ENCODE measurements around the gene CHRM5.
"Not testable (repeated sequence)": the region's sequence is repeated elsewhere in the genome, so short reads cannot be mapped to it uniquely, and the experiment has no call there.

The CHRM5 gene

GRCh38 chr15:33988384-33988783 is 20.1 kb downstream of the CHRM5 start:
- DNase-seq (ENCODE audit: low read depth in 3 of 3, low spot score in 1 of 3), result no peak

GRCh38 chr15:33994005-33994615 is 25.8 kb downstream of the CHRM5 start:
- no peak for DNase-seq (ENCODE audit: low read depth in 3 of 3, low spot score in 1 of 3)

DNA sequence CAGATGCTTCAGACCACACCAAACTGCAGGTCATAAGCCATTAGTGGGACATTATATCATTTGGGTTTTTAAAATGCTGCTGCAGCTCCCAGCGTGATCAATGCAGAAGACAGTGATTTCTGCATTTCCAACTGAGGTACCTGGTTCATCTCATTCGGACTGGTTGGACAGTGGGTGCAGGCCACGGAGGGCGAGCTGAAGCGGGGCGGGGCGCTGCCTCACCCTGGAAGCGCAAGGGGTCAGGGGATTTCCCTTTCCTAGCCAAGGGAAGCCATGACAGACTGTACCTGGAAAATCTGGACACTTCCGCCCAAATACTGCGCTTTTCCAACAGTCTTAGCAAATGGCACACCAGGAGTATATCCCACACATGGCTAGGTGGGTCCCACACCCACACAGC is 27.4 kb downstream of the CHRM5 start:
- not testable (repeated sequence) for DNase-seq (ENCODE audit: low read depth in 3 of 3, low spot score in 1 of 3)

DNA sequence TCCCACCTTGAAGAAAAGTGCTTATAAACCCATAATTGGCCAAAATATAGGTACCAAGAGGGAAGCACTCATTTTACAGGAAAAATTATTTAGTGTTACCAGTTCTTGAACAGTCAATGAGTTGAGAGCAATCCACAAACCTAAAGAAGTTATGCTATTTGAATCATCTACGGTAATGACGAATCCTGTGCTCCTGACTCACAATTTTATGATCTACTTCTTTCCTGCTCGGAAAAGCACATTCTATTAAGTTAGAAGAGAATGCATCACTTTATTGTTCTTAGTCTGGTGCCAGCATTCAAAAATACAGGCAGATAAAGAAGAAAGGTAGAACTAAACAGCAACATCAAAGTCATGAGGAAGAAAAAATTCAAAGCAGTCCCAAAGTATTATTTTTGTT is 33.2 kb downstream of the CHRM5 start:
- DNase-seq (ENCODE audit: low read depth in 3 of 3, low spot score in 1 of 3), result no peak

DNA sequence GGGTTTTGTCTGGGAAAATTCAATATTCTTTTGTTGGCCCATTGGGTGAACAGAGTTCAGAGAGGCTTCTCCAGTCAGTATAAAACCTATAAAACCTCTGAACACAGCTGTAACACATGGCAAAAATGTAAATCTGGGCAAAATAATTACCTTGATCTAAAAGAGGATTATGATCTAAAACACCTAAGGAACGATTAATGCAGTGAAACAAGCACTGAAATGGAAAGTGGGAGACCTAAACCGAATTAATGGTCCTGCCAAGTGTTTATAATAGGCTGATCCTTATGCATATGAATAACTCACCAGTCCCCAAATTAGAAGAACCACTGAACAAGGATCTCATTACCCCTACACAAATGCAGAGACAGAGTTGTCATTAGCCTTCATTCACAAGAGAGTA is 38.1 kb downstream of the CHRM5 start:
- DNase-seq (ENCODE audit: low read depth in 3 of 3, low spot score in 1 of 3), result no peak

- no peak for DNase-seq (ENCODE audit: low read depth in 3 of 3, low spot score in 1 of 3)
These were observed 41.4 kb downstream of the CHRM5 start for GRCh38 chr15:34009656-34010055.

DNA sequence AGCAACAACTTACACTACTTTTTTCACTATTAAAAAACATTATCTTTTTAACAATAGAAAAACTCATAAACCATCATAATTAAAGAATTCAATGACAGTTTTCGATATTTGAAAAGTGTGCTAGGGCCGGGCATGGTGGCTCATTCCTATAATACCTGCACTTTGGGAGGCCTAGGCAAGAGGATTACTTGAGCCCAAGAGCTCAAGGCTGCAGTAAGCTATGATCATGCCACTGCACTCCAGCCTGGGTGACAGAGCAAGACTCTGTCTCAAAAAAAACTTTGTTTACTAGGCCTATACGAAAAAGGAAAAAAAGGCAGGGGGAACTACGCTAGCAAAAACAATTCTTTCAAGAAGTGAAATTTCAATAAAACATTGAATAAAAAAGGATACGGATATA is 42.6 kb downstream of the CHRM5 start:
- DNase-seq (ENCODE audit: low read depth in 3 of 3, low spot score in 1 of 3), result no peak

- DNase-seq (ENCODE audit: low read depth in 3 of 3, low spot score in 1 of 3), result no peak
These were observed 43.2 kb downstream of the CHRM5 start for GRCh38 chr15:34011481-34011880.

- DNase-seq (ENCODE audit: low read depth in 3 of 3, low spot score in 1 of 3), result no peak
These were observed 44.2 kb downstream of the CHRM5 start for GRCh38 chr15:34012461-34013028.

DNA sequence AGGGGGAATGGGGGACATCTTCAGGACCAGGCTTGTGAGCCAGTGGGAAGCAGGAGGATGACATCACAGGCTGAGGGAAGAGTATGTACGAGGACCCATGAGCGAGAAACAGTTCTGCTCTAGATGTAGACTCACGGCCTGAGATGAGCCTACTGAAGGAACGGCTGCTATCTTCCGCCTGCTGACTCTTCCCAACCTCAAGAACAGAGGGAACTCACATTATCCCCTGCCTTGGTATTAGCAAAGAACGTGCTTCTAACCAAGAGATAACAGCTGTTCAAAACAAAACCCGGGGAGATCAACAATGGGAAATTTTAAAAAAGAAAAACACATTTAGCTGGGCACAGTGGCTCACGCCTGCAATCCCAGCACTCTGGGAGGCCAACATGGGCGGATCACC is 45.4 kb downstream of the CHRM5 start:
- DNase-seq (ENCODE audit: low read depth in 3 of 3, low spot score in 1 of 3), result no peak

- no peak for DNase-seq (ENCODE audit: low read depth in 3 of 3, low spot score in 1 of 3)
These were observed 46.3 kb downstream of the CHRM5 start for GRCh38 chr15:34014556-34014955.

DNA sequence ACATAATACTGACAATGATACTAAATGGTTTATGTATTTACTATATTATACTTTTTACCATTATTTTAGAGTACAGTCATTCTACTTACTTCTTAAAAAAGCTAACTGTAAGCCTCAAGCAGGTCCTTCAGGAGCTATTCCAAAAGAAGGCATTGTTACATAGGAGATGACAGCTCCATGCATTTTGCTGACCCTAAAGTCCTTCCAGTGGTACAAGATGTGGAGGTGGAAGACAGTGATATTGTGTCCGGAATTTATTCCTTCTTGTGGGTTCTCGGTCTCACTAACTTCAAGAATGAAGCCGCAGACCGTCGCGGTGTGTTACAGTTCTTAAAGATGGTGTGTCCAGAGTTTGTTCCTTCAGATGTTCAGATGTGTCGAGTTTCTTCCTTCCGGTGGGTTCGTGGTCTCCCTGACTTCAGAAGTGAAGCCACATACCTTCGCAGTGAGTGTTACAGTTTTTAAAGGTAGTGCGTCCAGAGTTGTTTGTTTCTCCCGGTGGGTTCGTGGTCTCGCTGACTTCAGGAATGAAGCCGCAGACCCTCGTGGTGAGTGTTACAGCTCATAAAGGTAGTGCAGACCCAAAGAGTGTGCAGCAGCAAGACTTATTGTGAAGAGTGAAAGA is 49.8 kb downstream of the CHRM5 start:
- DNase-seq (ENCODE audit: low read depth in 3 of 3, low spot score in 1 of 3), result no peak

- DNase-seq (ENCODE audit: low read depth in 3 of 3, low spot score in 1 of 3), result not testable (repeated sequence)
These were observed 50.4 kb downstream of the CHRM5 start for GRCh38 chr15:34018738-34019137.

DNA sequence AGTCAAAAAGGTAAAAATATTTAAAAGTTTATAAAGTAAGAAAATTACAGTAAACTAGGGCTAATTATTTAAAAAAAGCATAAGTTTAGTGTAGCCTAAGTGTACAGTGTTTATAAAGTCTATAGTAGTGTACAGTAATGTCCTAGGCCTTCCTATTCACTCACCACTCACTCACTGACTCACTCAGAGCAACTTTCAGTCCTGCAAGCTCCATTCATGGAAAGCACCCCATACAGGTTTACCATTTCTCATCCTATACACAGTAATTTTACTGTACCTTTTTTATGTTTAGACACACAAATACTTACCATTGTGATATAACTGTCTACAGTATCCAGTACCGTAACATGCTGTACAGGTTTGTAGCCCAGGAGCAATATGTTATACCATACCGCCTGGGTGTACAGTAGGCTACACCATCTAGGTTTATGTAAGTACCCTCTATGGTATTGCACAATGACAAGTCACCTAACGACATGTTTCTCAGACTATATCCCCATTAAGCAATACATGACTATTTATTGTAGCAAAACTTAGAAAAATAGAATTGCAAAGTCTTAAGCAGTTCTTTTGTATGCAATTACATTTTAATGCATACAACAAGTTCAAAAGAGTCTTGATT is 51.2 kb downstream of the CHRM5 start:
- DNase-seq (ENCODE audit: low read depth in 3 of 3, low spot score in 1 of 3), result no peak

DNA sequence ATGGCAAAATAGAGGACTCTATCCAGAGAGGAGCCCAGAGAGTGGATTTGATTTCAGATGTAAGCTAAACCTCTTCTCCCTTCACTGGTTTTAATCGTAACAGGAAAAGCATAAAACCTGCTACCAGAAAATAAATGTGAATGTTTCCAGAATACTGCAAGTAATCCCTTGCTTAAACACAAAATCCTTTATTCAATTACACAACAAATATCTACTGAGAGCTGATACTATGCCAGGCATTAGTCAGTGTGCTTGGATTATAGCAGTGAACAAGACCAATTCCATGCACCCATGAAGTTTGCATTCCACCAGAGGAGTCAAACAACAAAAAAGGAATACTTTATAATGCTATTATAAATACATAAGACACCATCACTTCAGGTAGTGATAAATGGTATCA is 55.6 kb downstream of the CHRM5 start:
- DNase-seq (ENCODE audit: low read depth in 3 of 3, low spot score in 1 of 3), result no peak

- no peak for DNase-seq (ENCODE audit: low read depth in 3 of 3, low spot score in 1 of 3)
These were observed 57.0 kb downstream of the CHRM5 start for GRCh38 chr15:34025252-34025651.

GRCh38 chr15:34027606-34028005 is 59.3 kb downstream of the CHRM5 start:
- DNase-seq (ENCODE audit: low read depth in 3 of 3, low spot score in 1 of 3), result no peak

DNA sequence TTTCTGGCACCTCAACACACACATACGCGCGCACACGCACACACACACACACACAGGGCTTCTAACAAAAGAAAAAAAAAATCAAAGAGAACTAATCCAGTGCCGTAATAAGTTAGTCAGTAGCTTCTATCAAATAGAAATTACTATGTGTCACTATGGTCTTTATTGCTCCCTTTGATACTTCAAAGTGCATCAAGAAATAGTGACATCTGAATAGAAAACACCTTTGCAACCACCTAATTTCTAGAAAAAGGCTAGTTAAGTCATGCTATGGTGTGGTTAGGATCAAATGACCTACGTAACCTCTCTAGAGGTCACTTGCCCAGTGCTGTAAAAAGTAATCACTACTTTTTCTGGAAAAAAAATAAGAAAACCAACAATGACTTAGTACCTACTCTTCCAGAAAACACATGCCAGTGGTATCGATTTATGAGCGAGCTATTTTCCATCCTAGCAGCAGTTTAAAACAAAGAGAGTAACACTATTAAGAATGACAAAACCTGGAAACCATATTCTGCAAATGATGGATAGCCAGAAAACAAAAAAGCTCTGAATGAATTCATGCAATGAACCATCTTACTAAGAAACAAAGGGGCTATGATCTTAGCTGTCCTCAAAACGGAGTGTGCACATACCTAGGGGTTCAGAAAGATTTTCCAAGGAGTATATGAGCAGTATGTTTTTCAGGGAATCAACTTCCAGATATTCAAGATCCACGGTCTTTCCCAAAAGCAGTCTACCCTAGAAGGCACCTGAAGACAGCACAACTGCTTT is 63.9 kb downstream of the CHRM5 start:
- no peak for DNase-seq (ENCODE audit: low read depth in 3 of 3, low spot score in 1 of 3)

- peak; percentile 24 to 60 (median 59) for DNase-seq (ENCODE audit: low read depth in 3 of 3, low spot score in 1 of 3)
These were observed 70.0 kb downstream of the CHRM5 start for GRCh38 chr15:34038023-34038870.

GRCh38 chr15:34038871-34039789 is 70.8 kb downstream of the CHRM5 start, which contains the start of gene AVEN:
TSS of gene AVEN (minus strand) at chr15:34039204. CDS start at chr15:34039046, 158 bp downstream.
- DNase-seq (ENCODE audit: low read depth in 3 of 3, low spot score in 1 of 3), result peak in 2 of 3 donors; percentile 18 to 41

Data from stimulated activated CD4-positive, alpha-beta T cell treated with anti-CD3 and anti-CD28 coated beads, TNF-alpha, amount 100 ng/mL, for 1 hour (primary cell).